H1 (cell line): Measurements from ENCODE around the gene UQCRFS1. TPM values are rescaled to one million over a fixed set of nuclear protein-coding genes. Genes with fewer than 3 reads are reported as not detected.
A peak's percentile ranks its signal among the peaks of the same experiment; 100 is the strongest.

Experiments
- CTCF ChIA-PET: fragments of 300-600 bp; sonication (Branson Sonifier 250); formaldehyde crosslinking; loops from one replicate; lab custom pipeline; 2021; ENCODE audit not compliant: partially characterized antibody; lab: Charles Lee
- POLR2A ChIA-PET: fragments of 300-600 bp; sonication (Branson Sonifier 250); formaldehyde crosslinking; loops from one replicate; lab custom pipeline; 2021; ENCODE audit warnings: inconsistent platforms; ENCODE audit not compliant: partially characterized antibody; lab: Charles Lee
- DNase-seq, 2 experiments: peaks; one replicate each; pipeline versions ENCODE4 v3.0.0 to v3.0.0-alpha.2; 2010 to 2022; ENCODE audit warnings: low spot score in 2 of 2, low read depth in 1 of 2, mixed read lengths in 1 of 2
- FAIRE-seq: peaks from 2 replicates; lab custom pipeline; 2011; peaks lifted over from hg19 to GRCh38; lab: Jason Lieb, UNC
- H2AFZ ChIP-seq: 2 replicates; pipeline ENCODE4 v1.8.1; 2012; ENCODE audit warnings: low read length, inconsistent platforms
- H2AK5ac ChIP-seq: 2 replicates; pipeline ENCODE4 v1.6.1; 2013; ENCODE audit warnings: low read depth, low read length
- H2BK120ac ChIP-seq: replicated peaks from 2 replicates; pipeline ENCODE3; 2013; ENCODE audit warnings: low read depth, low read length, inconsistent platforms
- H2BK12ac ChIP-seq: 2 replicates; pipeline ENCODE4 v1.6.1; 2013; ENCODE audit warnings: low read depth, low read length
- H2BK15ac ChIP-seq: 2 replicates; pipeline ENCODE4 v1.6.1; 2013; ENCODE audit warnings: low read length
- H2BK20ac ChIP-seq: 2 replicates; pipeline ENCODE4 v1.6.1; 2013; ENCODE audit warnings: low read length
- H2BK5ac ChIP-seq: 2 replicates; pipeline ENCODE4 v1.6.1; 2013; ENCODE audit warnings: low read depth, low read length
- H3K14ac ChIP-seq: 2 replicates; pipeline ENCODE4 v1.6.1; 2013; ENCODE audit warnings: inconsistent platforms; ENCODE audit not compliant: insufficient read length
- H3K18ac ChIP-seq: 2 replicates; pipeline ENCODE4 v1.6.1; 2013; ENCODE audit warnings: low read length; ENCODE audit errors: extremely low read depth
- H3K23ac ChIP-seq: 2 replicates; pipeline ENCODE4 v1.6.1; 2013; ENCODE audit warnings: inconsistent platforms; ENCODE audit not compliant: insufficient read length
- H3K23me2 ChIP-seq: 2 replicates; pipeline ENCODE4 v1.6.1; 2013; ENCODE audit warnings: low read depth, low read length
- H3K27ac ChIP-seq: 2 replicates; pipeline ENCODE4 v1.6.1; 2011; ENCODE audit warnings: low read depth, low read length, inconsistent platforms
- H3K27me3 ChIP-seq, 4 experiments: replicated peaks in 1 of 4; 1 replicate in 1 of 4; 2 replicates in 3 of 4; pipeline versions ENCODE4 v1.6.1 to v1.8.1; 2011 to 2013; ENCODE audit warnings: low read length in 3 of 4, mild to moderate bottlenecking in 3 of 4, inconsistent platforms in 2 of 4, mixed read lengths in 2 of 4, moderate library complexity in 1 of 4; ENCODE audit not compliant: control insufficient read depth in 3 of 4, insufficient read depth in 3 of 4; ENCODE audit errors: extremely low read depth in 1 of 4
- H3K36me3 ChIP-seq, 4 experiments: 2 replicates each; pipeline versions ENCODE4 v1.6.1 to v1.8.1; 2011 to 2013; ENCODE audit warnings: mild to moderate bottlenecking in 4 of 4, low read length in 3 of 4, moderate library complexity in 2 of 4, control low read depth in 1 of 4, inconsistent platforms in 1 of 4; ENCODE audit not compliant: insufficient read depth in 4 of 4, control insufficient read depth in 2 of 4
- H3K4ac ChIP-seq: replicated peaks from 2 replicates; pipeline ENCODE3; 2013; ENCODE audit warnings: low read length, low read depth, mixed read lengths, inconsistent platforms; ENCODE audit not compliant: insufficient read length
- H3K4me1 ChIP-seq, 4 experiments: replicated peaks in 1 of 4; 1 replicate in 1 of 4; 2 replicates in 3 of 4; pipeline versions ENCODE4 v1.6.1 to v1.8.1; 2011 to 2013; ENCODE audit warnings: low read length in 3 of 4, inconsistent platforms in 2 of 4, mixed read lengths in 1 of 4; ENCODE audit not compliant: insufficient read depth in 4 of 4, control insufficient read depth in 3 of 4
- H3K4me2 ChIP-seq, 2 experiments: 2 replicates each; pipeline versions ENCODE4 v1.6.1 to v1.8.1; 2011 to 2013; ENCODE audit warnings: low read depth in 2 of 2, low read length in 2 of 2, control low read depth in 1 of 2, inconsistent platforms in 1 of 2, mild to moderate bottlenecking in 1 of 2; ENCODE audit not compliant: insufficient read depth in 1 of 2
- H3K4me3 ChIP-seq, 4 experiments: fragments of 200-600, 300-600 bp in 1 of 4; sonication (generic), shearing (Covaris generic), sonication (Bioruptor Twin) in 1 of 4; 2 replicates each; pipeline versions ENCODE4 v1.5.1 to v1.8.1; 2011 to 2016; ENCODE audit warnings: low read length in 4 of 4, low read depth in 3 of 4, control low read depth in 2 of 4, inconsistent platforms in 2 of 4, mild to moderate bottlenecking in 2 of 4, mixed read lengths in 1 of 4, moderate library complexity in 1 of 4; ENCODE audit not compliant: insufficient read depth in 2 of 4; ENCODE audit errors: extremely low read depth in 1 of 4
- H3K56ac ChIP-seq: replicated peaks from 2 replicates; pipeline ENCODE3; 2013; ENCODE audit warnings: low read depth, mild to moderate bottlenecking, mixed read lengths, low read length, inconsistent platforms; ENCODE audit not compliant: insufficient read length
- H3K79me1 ChIP-seq: 2 replicates; pipeline ENCODE4 v1.6.1; 2013; ENCODE audit warnings: low read depth, low read length, control low read depth
- H3K79me2 ChIP-seq, 2 experiments: 2 replicates each; pipeline versions ENCODE4 v1.6.1 to v1.8.1; 2012 to 2013; ENCODE audit warnings: low read length in 2 of 2, mild to moderate bottlenecking in 2 of 2, inconsistent platforms in 1 of 2; ENCODE audit not compliant: insufficient read depth in 2 of 2, control insufficient read depth in 1 of 2
- H3K9ac ChIP-seq, 4 experiments: replicated peaks in 1 of 4; 1 replicate in 1 of 4; 2 replicates in 3 of 4; pipeline versions ENCODE4 v1.6.1 to v1.8.1; 2011 to 2013; ENCODE audit warnings: low read depth in 3 of 4, low read length in 3 of 4, control low read depth in 2 of 4, mild to moderate bottlenecking in 2 of 4, moderate library complexity in 2 of 4, inconsistent platforms in 1 of 4; ENCODE audit errors: extremely low read depth in 1 of 4
- H3K9me3 ChIP-seq, 2 experiments: 2 replicates each; pipeline versions ENCODE4 v1.6.1 to v1.8.1; 2012 to 2013; ENCODE audit warnings: mild to moderate bottlenecking in 2 of 2, moderate library complexity in 2 of 2, control low read depth in 1 of 2, inconsistent platforms in 1 of 2, low read depth in 1 of 2, low read length in 1 of 2, mixed read lengths in 1 of 2; ENCODE audit not compliant: insufficient read depth in 2 of 2
- H4K20me1 ChIP-seq, 2 experiments: replicated peaks in 1 of 2; 2 replicates each; pipeline versions ENCODE3 to v1.8.1; 2011 to 2013; ENCODE audit warnings: inconsistent platforms in 2 of 2, low read length in 2 of 2, mild to moderate bottlenecking in 1 of 2; ENCODE audit not compliant: insufficient read depth in 2 of 2, control insufficient read depth in 1 of 2
- H4K5ac ChIP-seq: 2 replicates; pipeline ENCODE4 v1.6.1; 2013; ENCODE audit warnings: low read length, low read depth, mixed read lengths, inconsistent platforms; ENCODE audit not compliant: insufficient read length
- H4K8ac ChIP-seq: 2 replicates; pipeline ENCODE4 v1.8.0; 2013; ENCODE audit warnings: mild to moderate bottlenecking, moderate library complexity, low read length, inconsistent platforms; ENCODE audit not compliant: insufficient read depth; ENCODE audit errors: extremely low read depth
- H4K91ac ChIP-seq: replicated peaks from 2 replicates; pipeline ENCODE3; 2013; ENCODE audit warnings: low read length, mixed read lengths, inconsistent platforms; ENCODE audit not compliant: insufficient read length
- CEBPB ChIP-seq: IDR thresholded peaks from 2 replicates; pipeline ENCODE4 v1.6.1; 2012; ENCODE audit warnings: low read depth, low read length
- CTCF ChIP-seq, 3 experiments: IDR thresholded peaks; 1 replicate in 2 of 3; 2 replicates in 1 of 3; pipeline versions ENCODE4 v1.5.1 to v1.6.1; 2011; ENCODE audit warnings: low read length in 3 of 3, mild to moderate bottlenecking in 3 of 3, inconsistent platforms in 2 of 3, low read depth in 1 of 3, moderate library complexity in 1 of 3; ENCODE audit not compliant: insufficient read depth in 1 of 3; ENCODE audit errors: control extremely low read depth in 1 of 3
- NANOG ChIP-seq: IDR thresholded peaks from 2 replicates; pipeline ENCODE4 v1.6.1; 2011; ENCODE audit warnings: low read length, low read depth, mild to moderate bottlenecking, inconsistent platforms; ENCODE audit not compliant: insufficient read depth, poor library complexity, severe bottlenecking
- RAD21 ChIP-seq, 2 experiments: IDR thresholded peaks in 1 of 2; conservative IDR thresholded peaks in 1 of 2; 2 replicates each; pipeline ENCODE4 v1.6.1; 2011; ENCODE audit warnings: low read depth in 2 of 2, low read length in 2 of 2, improper control_type of control experiment in 1 of 2, inconsistent platforms in 1 of 2, mild to moderate bottlenecking in 1 of 2, moderate library complexity in 1 of 2
- TAF1 ChIP-seq: IDR thresholded peaks from 2 replicates; pipeline ENCODE4 v1.6.1; 2011; ENCODE audit warnings: mild to moderate bottlenecking, low read depth, low read length
- ZNF274 ChIP-seq: IDR thresholded peaks from 2 replicates; pipeline ENCODE4 v1.7.0; 2012; ENCODE audit warnings: low read length, borderline replicate concordance; ENCODE audit errors: extremely low read depth
- WGBS, 2 experiments: shearing (Covaris generic) in 1 of 2; methylation state at CpG; one replicate each; pipeline versions ENCODE4 v1.1.6 to v1.1.7; 2013 to 2015; ENCODE audit warnings: low lambda C conversion rate in 2 of 2, mixed read lengths in 2 of 2, inconsistent platforms in 1 of 2, low coverage in 1 of 2, missing lambda C conversion rate in 1 of 2; ENCODE audit not compliant: insufficient replicate concordance in 2 of 2, insufficient coverage in 1 of 2, insufficient read length in 1 of 2; ENCODE audit errors: extremely low coverage in 1 of 2, missing lambda C conversion rate in 1 of 2; 5-methylcytosine and 5-hydroxymethylcytosine counted together
- polyA plus RNA-seq, 7 experiments: library from polyadenylated mRNA; depleted of rRNA in 3 of 7; stranded (reverse) in 5 of 7; unstranded in 2 of 7; fragments of >200 nt in 5 of 7; fragments of 200-250 nt in 2 of 7; gene quantifications; 1 replicate in 5 of 7; 2 replicates in 1 of 7; 4 replicates in 1 of 7; pipeline versions ENCODE4 v1.2.1 to v1.2.3, GENCODE V29; 2011 to 2013; ENCODE audit warnings: missing spikeins in 2 of 7, mixed read lengths in 2 of 7
- total RNA-seq: library from RNA; stranded (reverse); fragmentation: NEBNext Ultra II Directional; extraction: Animal tissue kit (Norgen Biotek cat#: 25700); gene quantifications from 2 replicates; pipeline ENCODE4 v1.2.1, GENCODE V29; 2021

UQCRFS1 gene
- total and polyA plus RNA-seq, 2 of the 8 experiments (the other 6 are each of a cell fraction or from before 2014, with no cell fraction given): 52.4 to 59.1 TPM

- H3K4ac ChIP-seq: no peak overlapping the region
- H4K91ac ChIP-seq: no peak overlapping the region
- H3K79me1 ChIP-seq: no peaks in the 10 kb centered on the region
- H3K9ac ChIP-seq: no peak overlapping the region
- no peak overlapping the region for H3K4me2 ChIP-seq
- peak overlapping the region; percentile 94 for H2AFZ ChIP-seq
- no peak overlapping the region for H3K23ac ChIP-seq
- no peak overlapping the region for H3K4me3 ChIP-seq
- no peak overlapping the region for H3K14ac ChIP-seq
- no peaks in the 10 kb centered on the region for H3K23me2 ChIP-seq
- WGBS, 2 experiments: 75% methylated on average over 5 of the region's 5 CpGs; no CpG with 5 or more reads in 1 of the 2 experiments
- H2AK5ac ChIP-seq: no peak overlapping the region; the same call in 1 of the 2 replicates
- H2BK5ac ChIP-seq: no peak overlapping the region
- H4K5ac ChIP-seq: no peak overlapping the region
- H3K27me3 ChIP-seq: no peaks in the 10 kb centered on the region
- no peak overlapping the region for H3K56ac ChIP-seq
- H3K36me3 ChIP-seq: no peaks in the 10 kb centered on the region; a peak in 1 of 8 replicates
- peak; percentile 51 to 73 (median 72) for TF ChIP-seq CTCF (IDR thresholded peaks at IDR 0.05; ENCODE audit: control extremely low read depth in 1 of 3, insufficient read depth in 1 of 3, low read depth in 1 of 3, low read length in 3 of 3)
- peak; percentile 97 for TF ChIP-seq CEBPB
- TF ChIP-seq ZNF274: no peak
- peak; percentile 48 for TF ChIP-seq NANOG
- no peak for TF ChIP-seq TAF1
- peak; percentile 87 to 88 for TF ChIP-seq RAD21 (IDR thresholded peaks at IDR 0.05 in 1 of 2, conservative IDR thresholded peaks at IDR 0.05 in 1 of 2; ENCODE audit: low read depth in 2 of 2, low read length in 2 of 2)
- no peak overlapping the region for H4K8ac ChIP-seq
- H2BK12ac ChIP-seq: no peak overlapping the region
- no peaks in the 10 kb centered on the region for H4K20me1 ChIP-seq
- POLR2A ChIA-PET: no interaction called here
- FAIRE-seq (peak; percentile 73), DNase-seq (peak in 1 of 2 experiments; percentile 74)
- H2BK15ac ChIP-seq: no peak overlapping the region
- no peaks in the 10 kb centered on the region for H3K79me2 ChIP-seq
- H3K27ac ChIP-seq: no peak overlapping the region
- no peaks in the 10 kb centered on the region for H3K4me1 ChIP-seq
- no peak overlapping the region for H2BK20ac ChIP-seq
- CTCF ChIA-PET: interaction anchor here (0.6 to 10.7 kb wide), 43 partner anchors 8 to 527 kb away, joined by 3 to 117 read pairs (median 4); partner anchors contain the start of gene VSTM2B
- H3K9me3 ChIP-seq: peaks cover 10% of the 10 kb centered on the region in 2 experiments
- H3K18ac ChIP-seq: no peak overlapping the region
- H2BK120ac ChIP-seq: no peak overlapping the region
These were observed 47.7 kb upstream of the UQCRFS1 start for GRCh38 chr19:29260477-29261317.
